T-helper 2 cell (primary cell): ENCODE data around the gene RRP1.

ENCODE experiments used
- DNase-seq, 5 experiments: peaks; one replicate each; pipeline versions ENCODE4 v3.0.0 to v3.0.0-alpha.2; 2012 to 2022

Gene RRP1

GRCh38 chr21:43758811-43759210, 30.6 kb upstream of the RRP1 start:
- DNase-seq: no peak

GRCh38 chr21:43759651-43760050, 29.7 kb upstream of the RRP1 start:
- no peak for DNase-seq

GRCh38 chr21:43760391-43760958, 28.9 kb upstream of the RRP1 start:
- no peak for DNase-seq

- no peak for DNase-seq
These were observed 27.5 kb upstream of the RRP1 start for GRCh38 chr21:43761886-43762285.

GRCh38 chr21:43762303-43763128, 26.9 kb upstream of the RRP1 start:
- DNase-seq: no peak

- no peak for DNase-seq
These were observed 25.4 kb upstream of the RRP1 start for GRCh38 chr21:43763901-43764523.

- no peak for DNase-seq
These were observed 24.5 kb upstream of the RRP1 start for GRCh38 chr21:43764576-43765495.

GRCh38 chr21:43766734-43767497, 22.5 kb upstream of the RRP1 start:
- peak in 1 of 5 experiments; percentile 10 for DNase-seq

GRCh38 chr21:43767498-43767983, 21.8 kb upstream of the RRP1 start:
- DNase-seq: no peak

GRCh38 chr21:43767984-43768867, 21.2 kb upstream of the RRP1 start:
- no peak for DNase-seq

GRCh38 chr21:43768868-43769167, 20.6 kb upstream of the RRP1 start:
- no peak for DNase-seq

- peak in 1 of 5 experiments; percentile 41 for DNase-seq
These were observed 19.9 kb upstream of the RRP1 start for GRCh38 chr21:43769325-43769958.

- no peak for DNase-seq
These were observed 19.2 kb upstream of the RRP1 start for GRCh38 chr21:43770066-43770655.

GRCh38 chr21:43771199-43771675, 18.1 kb upstream of the RRP1 start:
- DNase-seq: no peak

GRCh38 chr21:43771698-43772424, 17.5 kb upstream of the RRP1 start:
- no peak for DNase-seq

- no peak for DNase-seq
These were observed 17.0 kb upstream of the RRP1 start for GRCh38 chr21:43772425-43772821.

GRCh38 chr21:43774163-43774562, 15.2 kb upstream of the RRP1 start:
- DNase-seq: no peak

GRCh38 chr21:43775190-43775589, 14.2 kb upstream of the RRP1 start:
- DNase-seq: no peak

- peak; percentile 70 to 83 (median 78) for DNase-seq
These were observed 13.5 kb upstream of the RRP1 start, which contains the start of gene CSTB for GRCh38 chr21:43775795-43776430. CSTB (minus strand) TSS chr21:43776308; CDS start chr21:43776269, 39 bp downstream.
